HG02970 (cell line): Measurements from ENCODE around the gene ZNF143.
A peak's percentile ranks its signal among the peaks of the same experiment; 100 is the strongest.
"Not testable (repeated sequence)": the region's sequence is repeated elsewhere in the genome, so short reads cannot be mapped to it uniquely, and the experiment has no call there.

Source experiments
- ATAC-seq: cut with Tn5 transposase; IDR thresholded peaks from one replicate; pipeline ENCODE4 v1.9.1; 2021; ENCODE audit warnings: mild to moderate bottlenecking, moderate library complexity, moderate number of reproducible peaks; ENCODE audit not compliant: unreplicated experiment, low FRiP score

The ZNF143 gene

DNA sequence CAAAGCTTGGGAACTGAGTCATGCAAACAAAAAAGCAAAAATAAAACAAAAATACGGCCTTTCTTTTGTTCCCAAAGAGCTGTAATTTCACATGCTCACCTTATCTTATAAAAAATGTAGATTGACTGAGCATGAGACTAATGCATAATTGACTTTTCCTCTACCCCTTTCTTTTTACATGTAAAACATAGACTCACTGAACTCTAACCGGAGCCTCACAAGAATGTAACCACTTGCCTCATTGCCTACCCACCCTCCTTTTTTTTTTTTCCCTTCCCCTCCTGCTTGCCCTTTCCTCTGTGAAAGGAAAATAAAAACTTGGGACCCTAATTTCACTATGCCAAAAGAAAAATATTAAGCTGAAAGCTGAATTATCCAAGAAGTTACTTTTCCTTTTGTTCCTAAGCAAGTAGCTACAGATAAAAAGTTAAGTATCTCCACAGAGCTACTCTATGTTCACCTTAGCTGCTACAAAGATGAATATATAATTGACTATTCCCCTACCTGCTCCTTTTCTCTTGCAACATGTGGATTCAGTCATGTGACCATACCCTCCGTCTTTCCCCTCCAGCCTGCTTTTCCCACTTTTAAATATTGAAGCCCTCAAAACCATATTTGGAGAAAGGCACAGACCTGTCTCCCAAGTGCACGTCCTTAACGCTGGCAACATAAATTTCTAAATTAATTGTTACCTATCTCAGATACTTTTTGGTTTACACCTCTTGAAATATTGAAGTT lies 73.1 kb downstream of the ZNF143 start:
- ATAC-seq: no peak

DNA sequence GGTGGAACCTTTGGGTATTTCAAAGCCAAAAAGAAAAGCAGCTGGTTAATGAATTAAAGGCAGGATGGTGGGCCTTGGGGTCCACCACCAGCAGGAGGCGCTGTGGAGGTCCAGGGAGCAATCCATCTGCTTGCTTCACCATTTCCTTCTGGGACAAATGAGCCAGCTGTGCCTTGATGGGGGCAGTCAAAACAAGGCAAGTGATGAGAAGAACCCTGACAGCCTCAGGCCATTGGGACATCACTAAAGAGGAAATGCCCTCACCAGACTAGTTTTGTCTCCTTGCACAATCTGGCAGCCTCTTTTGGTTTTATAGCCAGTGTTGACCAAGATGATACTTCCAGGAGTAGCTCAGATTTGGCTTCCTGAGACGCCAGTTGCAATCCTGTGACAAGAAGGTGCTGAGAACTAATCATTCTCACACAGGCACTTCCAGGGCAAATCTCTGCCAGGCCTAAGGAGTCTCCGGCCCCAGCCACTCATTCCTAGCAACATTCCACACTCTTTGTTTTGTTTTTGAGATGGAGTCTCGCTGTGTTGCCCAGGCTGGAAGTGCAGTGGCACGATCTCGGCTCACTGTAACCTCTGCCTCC lies 74.5 kb downstream of the ZNF143 start:
- no peak for ATAC-seq

DNA sequence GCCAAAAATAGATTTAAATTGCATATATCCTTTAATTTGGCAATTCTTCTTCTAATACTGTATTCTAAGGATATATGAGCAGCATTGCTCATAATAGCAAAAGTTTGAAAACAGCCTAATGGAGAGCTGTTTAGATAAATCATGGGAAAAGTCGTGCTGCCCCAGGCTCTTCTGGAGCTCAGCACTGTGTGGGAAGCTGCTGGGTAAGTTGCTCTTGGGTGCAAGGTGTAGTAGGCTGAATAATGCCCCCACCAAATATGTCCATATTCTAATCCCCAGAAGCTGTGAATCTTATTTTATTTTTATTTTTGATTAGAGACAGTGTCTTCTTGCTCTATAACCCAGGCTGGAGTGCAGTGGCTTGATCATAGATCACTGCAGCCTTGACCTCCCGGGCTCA lies 77.7 kb downstream of the ZNF143 start:
- no peak for ATAC-seq

DNA sequence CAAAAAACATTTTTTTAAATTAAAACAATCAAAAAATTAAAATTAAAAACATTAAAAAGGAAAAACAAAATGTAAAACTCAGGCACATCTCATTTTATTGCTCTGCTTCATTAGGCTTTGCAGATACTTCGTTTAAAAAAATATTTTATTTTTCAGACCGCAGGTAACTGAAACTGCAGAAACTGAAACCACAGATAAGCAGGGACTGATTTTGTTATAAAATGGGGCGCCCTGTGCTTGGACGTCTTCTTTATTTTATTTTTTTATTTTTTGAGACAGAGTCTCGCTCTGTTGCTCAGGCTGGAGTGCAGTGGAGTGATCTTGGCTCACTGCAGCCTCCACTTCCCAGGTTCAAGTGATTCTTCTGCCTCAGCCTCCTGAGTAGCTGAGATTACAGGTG lies 88.4 kb downstream of the ZNF143 start:
- not testable (repeated sequence) for ATAC-seq

DNA sequence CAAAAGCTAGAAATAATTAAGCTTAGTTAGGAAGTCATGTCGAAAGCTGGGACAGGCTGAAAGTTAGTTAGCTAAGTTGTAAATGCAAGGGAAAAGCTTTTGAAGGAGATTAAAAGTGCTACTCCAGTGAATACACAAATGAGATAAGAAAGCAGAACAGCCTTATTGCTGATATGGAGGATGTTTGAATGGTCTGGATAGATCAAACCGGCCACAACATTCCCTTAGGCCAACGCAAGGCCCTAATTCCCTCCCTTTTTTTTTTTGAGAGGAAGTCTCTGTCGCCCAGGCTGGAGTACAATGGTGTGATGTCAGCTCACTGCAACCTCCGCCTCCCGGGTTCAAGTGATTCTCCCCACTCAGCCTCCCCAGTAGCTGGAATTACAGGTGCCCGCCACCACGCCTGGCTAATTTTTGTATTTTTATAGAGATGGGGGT lies 89.4 kb downstream of the ZNF143 start:
- ATAC-seq: no peak

DNA sequence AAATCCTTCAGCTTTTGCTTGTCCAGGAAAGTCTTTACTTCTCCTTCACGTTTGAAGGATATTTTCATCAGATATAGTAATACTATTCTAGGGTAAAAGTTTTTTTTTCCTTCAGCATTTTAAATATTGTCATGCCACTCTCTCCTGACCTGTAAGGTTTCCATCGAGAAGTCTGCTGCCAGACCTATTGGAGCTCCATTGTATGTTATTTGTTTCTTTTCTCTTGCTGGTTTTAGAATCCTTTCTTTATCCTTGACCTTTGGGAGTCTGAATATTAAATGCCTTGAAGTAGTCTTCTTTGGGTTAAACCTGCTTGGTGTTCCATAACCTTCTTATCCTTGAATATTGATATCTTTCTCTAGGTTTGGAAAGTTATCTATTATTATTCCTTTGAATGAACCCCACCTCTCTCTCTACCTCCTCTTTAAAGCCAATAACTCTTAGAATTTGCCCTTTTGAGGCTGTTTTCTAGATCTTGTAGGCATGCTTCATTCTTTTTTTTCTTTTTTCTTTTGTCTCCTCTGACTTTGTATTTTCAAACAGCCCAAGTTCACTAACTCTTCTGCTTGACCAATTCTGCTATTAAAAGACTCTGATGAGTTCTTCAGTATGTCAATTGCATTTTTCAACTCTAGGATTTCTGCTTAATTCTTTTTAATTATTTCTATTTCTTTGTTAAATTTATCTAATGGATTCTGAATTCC lies 100.6 kb downstream of the ZNF143 start:
- ATAC-seq: no peak

DNA sequence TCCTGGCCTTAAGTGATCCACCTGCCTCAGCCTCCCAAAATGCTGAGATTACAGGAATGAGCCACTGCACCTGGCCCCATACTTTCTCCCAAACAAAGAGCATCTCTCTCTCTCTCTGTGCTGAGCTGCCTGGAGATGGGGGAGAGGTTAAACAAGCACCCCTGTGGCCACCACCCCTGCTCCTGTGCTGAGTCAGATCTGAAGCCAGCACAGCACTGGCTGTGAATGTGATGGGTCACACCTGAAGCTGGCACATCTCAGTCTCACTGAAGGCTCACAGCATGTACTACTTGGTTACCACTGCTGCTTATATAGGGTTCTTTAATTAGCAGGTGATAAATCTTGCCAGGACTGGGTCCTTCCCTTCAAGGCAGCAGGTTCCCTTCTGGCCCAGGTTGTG lies 101.9 kb downstream of the ZNF143 start:
- no peak for ATAC-seq

DNA sequence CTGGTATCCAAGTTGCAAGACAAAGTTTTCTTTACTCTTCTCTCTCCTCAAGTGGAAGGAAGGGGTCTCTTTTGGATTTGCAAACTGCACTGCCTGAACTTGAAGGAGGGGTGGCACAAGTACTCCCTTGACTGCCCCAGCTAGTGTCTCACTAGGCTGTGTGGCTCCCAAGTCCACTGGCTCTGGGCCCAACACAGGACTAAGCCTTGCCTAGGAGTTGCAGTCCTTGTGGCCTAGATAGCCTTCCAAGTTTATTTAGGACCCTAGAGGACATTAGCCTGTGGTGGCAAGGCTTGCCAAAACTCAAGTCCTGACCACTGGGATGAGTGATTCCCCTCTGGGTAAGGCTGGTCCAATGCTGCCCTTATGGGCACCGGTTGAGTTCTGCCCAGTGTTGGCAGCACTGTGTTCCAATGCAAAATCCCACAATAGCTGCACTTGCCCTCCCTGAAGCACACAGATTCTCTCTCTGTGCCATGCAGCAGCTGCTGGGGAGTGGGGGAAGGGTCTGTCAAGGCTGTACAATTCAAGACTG lies 102.5 kb downstream of the ZNF143 start:
- no peak for ATAC-seq

DNA sequence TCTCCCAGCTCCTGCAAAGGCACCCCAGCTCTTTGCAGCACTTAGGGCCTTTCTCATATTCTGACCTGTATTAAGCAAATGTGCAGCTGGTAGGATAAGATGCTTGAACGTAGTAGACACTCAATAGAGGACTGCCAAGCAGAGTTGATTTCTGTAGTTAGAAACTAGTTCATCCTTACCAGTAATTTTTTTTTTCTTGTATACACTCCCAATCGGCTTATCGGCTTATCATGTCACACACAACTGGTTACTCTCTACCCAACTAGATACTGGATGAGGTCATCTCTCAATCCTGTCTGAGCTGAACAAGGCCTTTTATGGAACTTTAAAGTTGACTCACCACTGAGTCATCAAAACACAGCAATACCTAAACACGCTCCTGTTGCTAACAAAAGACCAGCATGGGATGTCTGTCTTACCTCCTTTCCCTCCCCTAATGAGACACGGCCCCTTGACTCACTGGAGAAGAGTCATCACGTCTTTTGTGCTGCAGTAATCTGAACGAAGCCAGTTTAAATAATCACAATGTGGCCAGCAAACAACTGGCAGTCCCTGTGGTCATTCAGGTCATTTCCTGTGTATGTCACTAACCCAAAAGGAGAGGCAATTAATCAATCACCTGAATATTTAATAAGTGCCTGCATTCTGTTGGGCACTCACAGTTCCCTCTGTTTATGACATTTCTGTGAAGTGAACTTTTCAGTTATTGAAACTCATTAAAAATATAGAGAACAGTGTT lies 105.2 kb downstream of the ZNF143 start:
- ATAC-seq: peak; percentile 72

DNA sequence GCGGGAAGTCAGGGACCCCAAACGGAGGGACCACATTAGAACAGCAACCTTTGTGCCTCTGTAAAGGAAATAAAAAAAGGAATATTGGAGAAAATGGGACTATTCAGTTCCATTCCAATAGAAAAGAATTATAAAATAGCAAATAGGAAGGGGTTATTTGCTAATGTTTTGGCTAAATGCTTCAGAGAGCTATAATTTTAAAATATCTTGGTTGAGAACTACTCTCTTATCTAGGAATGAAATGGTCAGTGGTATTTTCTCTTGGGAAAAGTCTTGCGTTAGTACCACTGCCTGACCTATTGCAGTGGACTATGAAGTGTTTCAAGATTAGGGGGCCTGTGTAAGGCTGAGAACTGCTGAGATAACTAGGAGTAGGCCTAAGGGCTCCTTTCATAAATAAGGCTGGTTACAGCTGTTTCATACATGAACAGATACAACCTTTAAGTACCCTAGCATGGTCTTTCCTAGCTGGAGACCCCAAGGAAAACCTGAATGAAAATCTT lies 105.8 kb downstream of the ZNF143 start:
- ATAC-seq: no peak

DNA sequence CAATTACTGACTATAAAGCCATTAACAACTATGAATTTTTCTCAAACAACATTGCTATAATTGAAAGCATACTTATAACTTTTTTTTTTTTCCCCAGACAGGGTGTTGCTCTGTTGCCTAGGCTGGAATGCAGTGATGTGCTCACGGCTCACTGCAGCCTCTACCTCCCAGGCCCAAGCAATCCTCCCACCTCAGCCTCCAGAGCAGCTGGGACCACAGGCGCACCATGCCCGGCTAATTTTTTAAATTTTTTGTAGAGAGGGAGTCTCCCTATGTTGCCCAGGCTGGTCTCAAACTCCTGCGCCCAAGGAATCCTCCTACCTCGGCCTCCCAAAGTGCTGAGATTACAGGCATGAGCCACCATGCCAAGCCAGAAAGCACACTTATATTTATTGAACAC lies 106.6 kb downstream of the ZNF143 start:
- ATAC-seq: no peak

DNA sequence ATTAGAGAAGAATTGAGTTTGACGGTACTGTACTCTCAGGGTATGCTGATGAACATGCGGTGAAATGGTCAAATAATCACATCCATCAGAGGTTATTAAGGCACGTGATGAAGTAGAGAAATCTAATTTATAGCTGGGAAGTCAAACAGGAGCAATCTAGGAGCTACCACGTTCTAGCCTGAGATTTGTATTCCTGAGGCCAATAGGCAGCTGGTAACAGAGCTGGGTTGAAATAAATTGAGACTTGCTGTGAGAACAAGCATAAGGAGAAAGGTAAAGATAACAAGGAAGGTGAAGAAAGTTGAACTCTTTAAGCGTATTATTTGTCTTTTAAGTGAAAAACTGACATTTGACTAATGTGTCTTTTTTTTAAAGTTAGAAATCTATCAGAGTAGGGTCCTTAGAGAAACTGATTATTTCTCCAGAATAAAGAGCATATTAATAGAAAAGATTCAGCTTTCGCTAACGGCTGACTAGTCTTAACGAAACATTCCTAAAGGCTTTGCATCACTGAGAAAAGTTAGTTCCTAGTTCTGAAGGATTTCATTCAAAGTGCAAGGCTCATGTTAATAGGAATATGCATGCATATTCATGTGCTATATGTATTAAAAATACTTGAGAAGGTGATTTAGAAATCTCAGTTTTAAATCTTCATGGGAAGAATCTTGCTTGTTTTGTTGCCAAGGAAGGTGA lies 107.5 kb downstream of the ZNF143 start:
- ATAC-seq: no peak

DNA sequence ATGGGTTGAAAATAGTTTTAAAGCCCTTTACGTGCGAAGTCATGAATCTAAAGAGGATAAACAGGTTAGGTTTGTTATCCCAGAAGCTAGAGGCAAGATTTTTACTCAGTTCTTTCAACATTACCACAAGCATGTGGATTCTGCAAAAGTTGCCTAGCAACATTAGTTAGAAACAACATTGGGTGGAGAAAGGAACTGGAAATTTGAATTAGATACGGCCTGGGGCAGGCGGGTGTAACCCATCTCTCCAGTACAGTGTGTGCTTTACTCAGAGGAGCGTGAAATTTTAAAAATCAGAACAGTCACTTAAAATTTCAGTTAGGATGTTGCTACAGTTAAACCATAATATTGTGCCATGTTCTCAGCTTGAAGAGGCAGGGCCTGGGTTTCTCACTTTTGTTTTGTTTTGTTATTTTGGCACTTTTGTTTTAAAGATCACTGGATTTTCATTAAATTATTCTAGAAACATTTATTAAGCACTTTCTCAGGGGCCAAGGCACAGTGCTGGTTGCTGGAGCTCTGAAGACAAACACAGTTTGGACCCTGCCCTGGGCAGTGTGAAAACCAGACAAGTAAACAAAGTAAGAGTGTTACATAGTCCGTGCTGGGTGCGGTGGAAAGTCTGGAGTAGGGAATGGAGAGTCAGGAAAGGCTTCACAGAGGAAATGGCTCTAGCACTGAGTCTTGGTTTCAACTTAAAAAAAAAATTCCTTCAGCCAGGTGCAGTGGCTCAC lies 108.2 kb downstream of the ZNF143 start:
- no peak for ATAC-seq

DNA sequence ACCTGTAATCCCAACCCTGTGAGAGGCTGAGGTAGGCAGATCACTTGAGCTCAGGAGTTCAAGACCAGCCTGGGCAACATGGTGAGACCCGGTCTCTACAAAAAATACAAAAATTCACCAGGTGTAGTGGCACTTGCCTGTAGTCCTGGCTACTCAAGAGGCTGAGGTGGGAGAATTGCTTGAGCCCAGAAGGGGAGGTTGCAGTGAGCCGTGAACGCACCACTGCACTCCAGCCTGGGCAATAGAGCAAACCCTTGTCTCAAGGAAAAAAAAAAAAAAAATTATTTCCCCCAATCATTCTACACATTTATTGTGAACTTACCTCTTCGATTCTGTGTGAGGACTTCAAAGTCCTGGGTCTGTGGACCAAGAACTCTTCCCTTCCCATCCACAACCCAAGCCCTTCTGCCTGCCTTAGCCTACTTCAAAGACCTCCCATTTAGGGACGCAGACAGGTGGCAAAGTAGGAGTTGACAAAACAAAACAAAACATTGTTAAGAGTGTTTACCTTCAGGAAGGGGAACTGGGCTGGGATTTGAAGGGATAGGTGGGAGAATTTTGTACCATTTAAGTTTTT lies 108.9 kb downstream of the ZNF143 start:
- ATAC-seq: no peak

DNA sequence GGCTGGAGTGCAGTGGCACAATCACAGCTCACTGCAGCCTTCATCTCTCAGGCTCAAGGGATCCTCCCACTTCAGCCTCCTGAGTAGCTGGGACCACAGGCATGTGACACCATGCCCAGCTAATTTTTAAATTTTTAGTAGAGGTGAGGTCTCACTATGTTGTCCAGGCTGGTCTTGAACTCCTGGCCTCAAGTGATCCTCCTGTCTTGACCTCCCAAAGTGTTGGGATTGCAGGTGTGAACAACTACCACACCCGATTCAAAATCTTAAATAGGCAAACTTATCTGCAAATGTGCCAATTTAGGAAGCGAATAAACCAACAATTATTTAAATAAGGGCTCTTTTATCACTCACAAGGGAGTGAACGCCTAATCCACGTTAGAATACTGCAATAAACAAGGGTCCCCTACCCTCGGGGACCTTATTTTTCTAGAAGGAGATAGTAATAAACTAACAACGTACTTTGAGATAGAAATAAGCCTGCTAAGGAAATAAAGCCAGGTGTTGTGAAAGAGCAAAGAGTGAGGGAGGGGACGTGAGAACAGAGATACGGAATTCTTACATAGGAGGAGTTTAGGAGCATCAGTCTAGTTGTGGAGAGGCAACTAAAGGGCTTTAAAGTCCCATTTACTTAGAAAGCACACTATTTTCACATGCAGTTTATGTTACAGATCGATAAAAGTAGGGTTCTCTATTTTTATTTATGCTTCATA lies 109.7 kb downstream of the ZNF143 start:
- no peak for ATAC-seq

DNA sequence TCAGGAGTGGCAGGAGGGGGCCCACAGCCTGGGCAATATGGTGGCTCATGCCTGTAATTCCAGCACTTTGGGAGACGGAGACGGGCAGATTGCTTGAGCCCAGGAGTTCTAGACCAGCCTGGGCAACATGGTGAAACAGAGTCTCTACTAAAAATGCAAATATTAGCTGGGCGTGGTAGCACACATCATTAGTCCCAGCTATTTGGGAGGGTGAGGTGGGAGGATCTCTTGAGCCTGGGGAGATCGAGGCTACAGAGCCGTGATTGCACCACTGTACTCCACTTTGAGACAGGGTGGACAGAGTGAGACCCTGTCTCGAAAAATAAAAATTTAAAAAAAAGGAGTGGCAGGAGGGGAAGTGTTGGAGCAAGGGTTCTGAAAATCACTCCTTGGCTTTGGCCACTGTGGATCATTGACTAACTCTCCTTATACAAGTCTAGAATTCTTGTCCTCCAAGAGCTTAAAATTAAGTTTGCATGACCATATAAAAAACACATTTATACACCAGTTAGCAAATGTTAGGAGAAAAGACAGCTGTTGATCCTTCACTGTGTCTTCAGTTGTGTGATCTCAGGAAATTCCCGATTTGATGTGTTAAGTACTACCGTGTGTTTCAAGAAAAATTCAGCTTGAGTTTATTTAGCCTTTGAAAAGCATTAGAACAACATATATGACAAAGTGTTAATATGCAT lies 110.4 kb downstream of the ZNF143 start:
- no peak for ATAC-seq

DNA sequence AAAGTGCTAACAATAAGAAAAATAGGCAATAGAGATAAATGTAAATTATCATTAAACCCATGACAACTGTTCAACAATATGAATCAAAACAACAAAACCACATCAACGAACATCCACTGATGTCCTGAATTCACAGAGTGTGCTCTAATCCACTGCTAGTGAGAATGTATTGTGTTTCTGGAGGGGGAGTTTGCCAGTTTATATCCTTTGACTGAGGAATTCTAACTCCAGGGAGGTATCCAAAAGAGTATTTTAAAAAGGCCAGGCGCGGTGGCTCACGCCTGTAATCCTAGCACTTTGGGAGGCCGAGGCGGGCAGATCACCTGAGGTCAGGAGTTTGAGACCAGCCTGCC lies 110.9 kb downstream of the ZNF143 start:
- ATAC-seq: no peak
